Neural progenitor cell (in vitro differentiated cells): ENCODE data around the gene ZNF469. TPM values are rescaled to one million over a fixed set of nuclear protein-coding genes. Genes with fewer than 3 reads are reported as not detected.

Source experiments
- DNase-seq: peaks from one replicate; pipeline ENCODE4 v3.0.0-alpha.2; 2016; ENCODE audit warnings: low spot score
- H2AFZ ChIP-seq: fragments of 200-600 bp; sonication (generic); replicated peaks from 2 replicates; pipeline ENCODE4 v1.6.1; 2016; ENCODE audit warnings: antibody characterized with exemption
- H3F3A ChIP-seq: fragments of 200-600 bp; sonication (generic); 2 replicates; pipeline ENCODE4 v1.6.1; 2016; ENCODE audit warnings: antibody characterized with exemption, low read depth
- H3K27ac ChIP-seq: fragments of 200-600 bp; sonication (generic); 2 replicates; pipeline ENCODE4 v1.5.1; 2016; ENCODE audit warnings: mild to moderate bottlenecking
- H3K27me3 ChIP-seq: fragments of 200-600 bp; sonication (generic); 2 replicates; pipeline ENCODE4 v1.6.1; 2016; ENCODE audit warnings: mild to moderate bottlenecking, moderate library complexity
- H3K36me3 ChIP-seq: fragments of 200-600 bp; sonication (generic); 2 replicates; pipeline ENCODE4 v1.5.1; 2016
- H3K4me1 ChIP-seq: fragments of 200-600 bp; sonication (generic); 2 replicates; pipeline ENCODE4 v1.6.1; 2016; ENCODE audit warnings: mixed run types
- H3K4me2 ChIP-seq: fragments of 200-600 bp; sonication (generic); 2 replicates; pipeline ENCODE4 v1.6.1; 2016
- H3K4me3 ChIP-seq: fragments of 200-600 bp; sonication (generic); 2 replicates; pipeline ENCODE4 v1.5.1; 2016
- H3K79me2 ChIP-seq: fragments of 200-600 bp; sonication (generic); 2 replicates; pipeline ENCODE4 v1.6.1; 2016; ENCODE audit warnings: low read depth
- H3K9ac ChIP-seq: fragments of 200-600 bp; sonication (generic); 2 replicates; pipeline ENCODE4 v1.6.1; 2016
- H3K9me3 ChIP-seq: fragments of 200-600 bp; sonication (generic); 2 replicates; pipeline ENCODE4 v1.5.1; 2016; ENCODE audit warnings: low read depth
- H4K20me1 ChIP-seq: fragments of 200-600 bp; sonication (generic); 2 replicates; pipeline ENCODE4 v1.6.1; 2016; ENCODE audit warnings: low read depth
- H3K27ac Mint-ChIP-seq: 3 replicates; pipeline ENCODE4 v1.8.0; 2021; ENCODE audit warnings: mixed read lengths
- H3K27me3 Mint-ChIP-seq: 2 replicates; pipeline ENCODE4 v1.8.0; 2022; ENCODE audit warnings: low read depth, mild to moderate bottlenecking, inconsistent platforms, moderate library complexity, mixed read lengths; ENCODE audit not compliant: insufficient read depth
- H3K36me3 Mint-ChIP-seq: 3 replicates; pipeline ENCODE4 v1.8.0; 2021; ENCODE audit warnings: mixed read lengths
- H3K4me1 Mint-ChIP-seq: 3 replicates; pipeline ENCODE4 v1.8.0; 2021; ENCODE audit warnings: mixed read lengths
- H3K4me3 Mint-ChIP-seq: 3 replicates; pipeline ENCODE4 v1.8.0; 2021; ENCODE audit warnings: mild to moderate bottlenecking, moderate library complexity, mixed read lengths
- H3K9me3 Mint-ChIP-seq: 3 replicates; pipeline ENCODE4 v1.8.0; 2020; ENCODE audit warnings: mixed read lengths
- CTCF ChIP-seq: fragments of 200-600 bp; sonication (generic); IDR thresholded peaks from 2 replicates; pipeline ENCODE4 v1.5.1; 2017; ENCODE audit warnings: antibody characterized with exemption, mild to moderate bottlenecking
- EZH2 ChIP-seq: fragments of 200-600 bp; sonication (generic); IDR thresholded peaks from 2 replicates; pipeline ENCODE4 v1.6.1; 2017; ENCODE audit warnings: antibody characterized with exemption, mild to moderate bottlenecking, moderate library complexity
- EZH2phosphoT487 ChIP-seq: fragments of 200-600 bp; sonication (generic); IDR thresholded peaks from 2 replicates; pipeline ENCODE4 v1.6.1; 2017; ENCODE audit warnings: antibody characterized with exemption
- total RNA-seq: library from RNA; depleted of rRNA; stranded (reverse); fragments of >200 nt; gene quantifications from 2 replicates; pipeline ENCODE4 v1.2.3, GENCODE V29; 2015; ENCODE audit warnings: low replicate concordance

The ZNF469 gene
- total RNA-seq, 1 donor from 2014 or later = 0.02 TPM

DNA sequence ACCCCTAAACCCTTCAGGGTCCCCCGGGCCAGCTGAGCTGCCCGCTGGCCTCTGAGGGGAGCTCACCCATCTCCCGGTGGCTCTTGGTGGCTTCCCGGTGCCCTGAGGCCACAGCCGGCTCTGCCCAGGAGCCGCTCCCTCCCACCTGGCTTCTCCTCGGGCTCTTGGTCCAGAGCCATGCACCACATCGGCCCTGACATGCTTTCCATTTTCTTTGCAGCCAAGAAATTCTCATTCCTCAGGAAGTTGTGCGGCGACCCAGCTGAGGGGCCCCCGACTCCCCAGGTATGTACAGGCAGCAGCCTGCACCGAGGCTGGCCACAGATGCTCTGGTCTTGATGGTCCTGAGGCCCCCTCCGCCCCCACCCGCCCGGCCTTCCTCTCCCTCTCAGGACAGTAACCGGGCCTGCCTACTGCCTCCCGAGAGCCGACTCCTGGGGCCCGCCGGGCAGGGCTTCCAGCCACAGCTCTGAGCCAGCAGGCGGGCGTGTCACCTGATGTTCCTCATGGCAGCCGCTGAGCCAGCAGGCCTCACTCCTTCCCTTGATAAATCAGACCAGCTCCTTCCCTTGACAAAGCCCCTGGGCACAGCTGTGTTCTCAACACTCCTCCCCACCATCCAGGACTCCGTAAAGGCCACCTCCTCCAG, 42.0 kb downstream of the ZNF469 start:
- Histone ChIP-seq H3K27ac (no peak overlapping the region), H3K36me3 (no peaks in the 10 kb centered on the region), H3K9me3 (no peaks in the 10 kb centered on the region), H3K4me2 (no peak overlapping the region), H3K79me2 (no peaks in the 10 kb centered on the region), H2AFZ (no peak overlapping the region), H3K4me3 (no peak overlapping the region), H3K4me1 (no peaks in the 10 kb centered on the region), H4K20me1 (no peaks in the 10 kb centered on the region), H3F3A (no peaks in the 10 kb centered on the region), H3K9ac (no peak overlapping the region), H3K27me3 (no peaks in the 10 kb centered on the region)
- Mint-ChIP-seq H3K36me3 (no peaks in the 10 kb centered on the region), H3K4me3 (no peak overlapping the region), H3K9me3 (no peaks in the 10 kb centered on the region), H3K4me1 (peaks cover 5% of the 10 kb centered on the region), H3K27ac (no peak overlapping the region), H3K27me3 (peaks cover 6% of the 10 kb centered on the region)
- TF ChIP-seq EZH2 (no peak), CTCF (no peak), EZH2phosphoT487 (no peak)
- no peak for DNase-seq

GRCh38 chr16:88426018-88426417, 43.3 kb downstream of the ZNF469 start:
- Histone ChIP-seq H3K4me2 (no peak overlapping the region), H3K9ac (no peak overlapping the region), H3K36me3 (no peaks in the 10 kb centered on the region), H3K27ac (no peak overlapping the region), H3K9me3 (no peaks in the 10 kb centered on the region), H4K20me1 (no peaks in the 10 kb centered on the region), H3K27me3 (no peaks in the 10 kb centered on the region), H2AFZ (no peak overlapping the region), H3K4me3 (no peak overlapping the region), H3F3A (no peaks in the 10 kb centered on the region), H3K79me2 (no peaks in the 10 kb centered on the region), H3K4me1 (no peaks in the 10 kb centered on the region)
- Mint-ChIP-seq H3K4me1 (peaks cover 5% of the 10 kb centered on the region), H3K9me3 (no peaks in the 10 kb centered on the region), H3K27me3 (peaks cover 6% of the 10 kb centered on the region), H3K27ac (no peak overlapping the region), H3K4me3 (no peak overlapping the region), H3K36me3 (no peaks in the 10 kb centered on the region)
- DNase-seq = no peak
- no peak for TF ChIP-seq EZH2
- no peak for TF ChIP-seq EZH2phosphoT487
- no peak for TF ChIP-seq CTCF

- no peak overlapping the region for H3K4me2 ChIP-seq
- Mint-ChIP-seq H3K27ac (no peak overlapping the region), H3K9me3 (no peaks in the 10 kb centered on the region)
These were observed 44.6 kb downstream of the ZNF469 start for GRCh38 chr16:88427376-88427775.

More at GRCh38 chr16:88427376-88427775, 44.6 kb downstream of the ZNF469 start:
- no peak overlapping the region for H2AFZ ChIP-seq
- no peak for DNase-seq
- no peak overlapping the region for H3K9ac ChIP-seq
- no peaks in the 10 kb centered on the region for H3K9me3 ChIP-seq
- H3K27me3 Mint-ChIP-seq = peaks cover 6% of the 10 kb centered on the region
- TF ChIP-seq CTCF = no peak
- no peak for TF ChIP-seq EZH2
- no peak for TF ChIP-seq EZH2phosphoT487
- H3K4me1 Mint-ChIP-seq = peaks cover 5% of the 10 kb centered on the region
- H3K4me3 Mint-ChIP-seq = no peak overlapping the region
- no peaks in the 10 kb centered on the region for H4K20me1 ChIP-seq
- no peaks in the 10 kb centered on the region for H3K36me3 ChIP-seq
- H3K4me3 ChIP-seq = no peak overlapping the region
- H3K79me2 ChIP-seq = no peaks in the 10 kb centered on the region
- H3K36me3 Mint-ChIP-seq = no peaks in the 10 kb centered on the region
- no peaks in the 10 kb centered on the region for H3F3A ChIP-seq
- no peaks in the 10 kb centered on the region for H3K27me3 ChIP-seq
- H3K4me1 ChIP-seq = no peaks in the 10 kb centered on the region
- H3K27ac ChIP-seq = no peak overlapping the region
